ENCODE data around the gene HELQ. TPM values are rescaled to one million over a fixed set of nuclear protein-coding genes. Genes with fewer than 3 reads are reported as not detected.

HELQ gene
- total and polyA plus RNA-seq, 4 donors: 5.8 to 10.0 (median 6.7) TPM

DNA sequence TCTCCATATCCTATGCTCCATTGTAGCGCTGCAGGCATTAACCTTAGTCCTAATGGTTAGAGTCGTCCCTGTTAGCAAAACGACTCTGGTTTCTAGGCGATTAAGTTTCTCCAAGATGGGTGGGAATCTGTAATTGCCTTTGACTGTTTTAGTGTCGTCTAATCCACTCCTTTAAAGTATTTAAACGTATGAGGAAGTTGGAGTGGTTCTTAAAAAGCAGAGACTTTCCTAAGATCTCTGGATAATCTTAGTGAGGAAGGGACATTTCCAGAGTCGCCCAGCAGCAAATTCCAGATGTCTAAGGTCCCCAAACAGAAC, 520 bp upstream of the HELQ start:
- Histone ChIP-seq H3K4me3 (ENCODE audit: low read depth in 1 of 3, low read length in 3 of 3) (peak overlapping the region; percentile 59 to 86 (median 77)), H3K36me3 (ENCODE audit: control insufficient read depth in 4 of 4, insufficient read depth in 3 of 4, low read depth in 1 of 4, low read length in 3 of 4) (peaks cover 5 to 31% (median 18%) of the 10 kb centered on the region in 4 donors), H3K4me1 (ENCODE audit: control insufficient read depth in 4 of 4, insufficient read depth in 4 of 4, low read length in 3 of 4) (peaks cover 8 to 25% (median 17%) of the 10 kb centered on the region in 4 donors), H3K9ac (ENCODE audit: low read depth in 1 of 2, low read length in 2 of 2) (peak overlapping the region; percentile 70 to 96), H3K27ac (ENCODE audit: low read depth in 1 of 2, low read length in 2 of 2) (peak overlapping the region; percentile 95 to 96), H3K9me3 (ENCODE audit: control insufficient read depth in 4 of 4, low read length in 3 of 4) (no peaks in the 10 kb centered on the region), H3K27me3 (ENCODE audit: control insufficient read depth in 4 of 4, insufficient read depth in 4 of 4, low read length in 3 of 4) (no peaks in the 10 kb centered on the region)
- DNase-seq (ENCODE audit: low spot score): no peak
- WGBS: 0% methylated on average over 7 of the region's 7 CpGs
- TF ChIP-seq NR2F2 (IDR thresholded peaks at IDR 0.05) (no peak), TAF1 (conservative IDR thresholded peaks at IDR 0.05) (peak; percentile 62), GABPA (IDR thresholded peaks at IDR 0.05 in 1 of 2, conservative IDR thresholded peaks at IDR 0.05 in 1 of 2) (peak in 1 of 2 donors; percentile 72)

DNA sequence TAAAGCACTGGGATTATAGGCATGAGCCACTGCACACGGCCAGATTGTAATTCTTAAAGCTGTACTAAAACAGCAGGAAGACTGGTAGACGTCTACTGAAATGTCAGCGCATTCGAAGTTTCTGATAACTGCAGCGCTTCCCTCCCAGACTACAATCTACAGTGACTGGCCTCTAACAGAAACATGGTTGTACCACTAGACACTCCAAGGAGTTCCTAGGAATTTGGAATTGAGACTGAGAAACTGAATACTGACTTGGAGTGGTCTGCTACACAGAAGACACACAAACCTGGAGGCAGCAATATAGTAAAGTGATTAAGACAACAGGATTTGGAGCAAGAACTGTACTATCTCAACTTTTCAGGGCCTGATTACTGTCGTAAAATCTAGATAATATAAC, 937 bp downstream of the HELQ start:
- Histone ChIP-seq H3K36me3 (ENCODE audit: control insufficient read depth in 4 of 4, insufficient read depth in 3 of 4, low read depth in 1 of 4, low read length in 3 of 4) (peaks cover 2 to 25% (median 9%) of the 10 kb centered on the region in 4 donors), H3K4me1 (ENCODE audit: control insufficient read depth in 4 of 4, insufficient read depth in 4 of 4, low read length in 3 of 4) (peaks cover 8 to 25% (median 17%) of the 10 kb centered on the region in 4 donors), H3K27ac (ENCODE audit: low read depth in 1 of 2, low read length in 2 of 2) (peak overlapping the region in 1 of 2 donors; percentile 95), H3K9ac (ENCODE audit: low read depth in 1 of 2, low read length in 2 of 2) (peak overlapping the region in 1 of 2 donors; percentile 95), H3K27me3 (ENCODE audit: control insufficient read depth in 4 of 4, insufficient read depth in 4 of 4, low read length in 3 of 4) (no peaks in the 10 kb centered on the region), H3K9me3 (ENCODE audit: control insufficient read depth in 4 of 4, low read length in 3 of 4) (no peaks in the 10 kb centered on the region), H3K4me3 (ENCODE audit: low read depth in 1 of 3, low read length in 3 of 3) (peak overlapping the region; percentile 59 to 86 (median 77))
- TF ChIP-seq, protein P1, sequence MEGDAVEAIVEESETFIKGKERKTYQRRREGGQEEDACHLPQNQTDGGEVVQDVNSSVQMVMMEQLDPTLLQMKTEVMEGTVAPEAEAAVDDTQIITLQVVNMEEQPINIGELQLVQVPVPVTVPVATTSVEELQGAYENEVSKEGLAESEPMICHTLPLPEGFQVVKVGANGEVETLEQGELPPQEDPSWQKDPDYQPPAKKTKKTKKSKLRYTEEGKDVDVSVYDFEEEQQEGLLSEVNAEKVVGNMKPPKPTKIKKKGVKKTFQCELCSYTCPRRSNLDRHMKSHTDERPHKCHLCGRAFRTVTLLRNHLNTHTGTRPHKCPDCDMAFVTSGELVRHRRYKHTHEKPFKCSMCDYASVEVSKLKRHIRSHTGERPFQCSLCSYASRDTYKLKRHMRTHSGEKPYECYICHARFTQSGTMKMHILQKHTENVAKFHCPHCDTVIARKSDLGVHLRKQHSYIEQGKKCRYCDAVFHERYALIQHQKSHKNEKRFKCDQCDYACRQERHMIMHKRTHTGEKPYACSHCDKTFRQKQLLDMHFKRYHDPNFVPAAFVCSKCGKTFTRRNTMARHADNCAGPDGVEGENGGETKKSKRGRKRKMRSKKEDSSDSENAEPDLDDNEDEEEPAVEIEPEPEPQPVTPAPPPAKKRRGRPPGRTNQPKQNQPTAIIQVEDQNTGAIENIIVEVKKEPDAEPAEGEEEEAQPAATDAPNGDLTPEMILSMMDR (IDR thresholded peaks at IDR 0.05; ENCODE audit: low read depth, low read length, missing input control): no peak
- TF ChIP-seq, protein P2, sequence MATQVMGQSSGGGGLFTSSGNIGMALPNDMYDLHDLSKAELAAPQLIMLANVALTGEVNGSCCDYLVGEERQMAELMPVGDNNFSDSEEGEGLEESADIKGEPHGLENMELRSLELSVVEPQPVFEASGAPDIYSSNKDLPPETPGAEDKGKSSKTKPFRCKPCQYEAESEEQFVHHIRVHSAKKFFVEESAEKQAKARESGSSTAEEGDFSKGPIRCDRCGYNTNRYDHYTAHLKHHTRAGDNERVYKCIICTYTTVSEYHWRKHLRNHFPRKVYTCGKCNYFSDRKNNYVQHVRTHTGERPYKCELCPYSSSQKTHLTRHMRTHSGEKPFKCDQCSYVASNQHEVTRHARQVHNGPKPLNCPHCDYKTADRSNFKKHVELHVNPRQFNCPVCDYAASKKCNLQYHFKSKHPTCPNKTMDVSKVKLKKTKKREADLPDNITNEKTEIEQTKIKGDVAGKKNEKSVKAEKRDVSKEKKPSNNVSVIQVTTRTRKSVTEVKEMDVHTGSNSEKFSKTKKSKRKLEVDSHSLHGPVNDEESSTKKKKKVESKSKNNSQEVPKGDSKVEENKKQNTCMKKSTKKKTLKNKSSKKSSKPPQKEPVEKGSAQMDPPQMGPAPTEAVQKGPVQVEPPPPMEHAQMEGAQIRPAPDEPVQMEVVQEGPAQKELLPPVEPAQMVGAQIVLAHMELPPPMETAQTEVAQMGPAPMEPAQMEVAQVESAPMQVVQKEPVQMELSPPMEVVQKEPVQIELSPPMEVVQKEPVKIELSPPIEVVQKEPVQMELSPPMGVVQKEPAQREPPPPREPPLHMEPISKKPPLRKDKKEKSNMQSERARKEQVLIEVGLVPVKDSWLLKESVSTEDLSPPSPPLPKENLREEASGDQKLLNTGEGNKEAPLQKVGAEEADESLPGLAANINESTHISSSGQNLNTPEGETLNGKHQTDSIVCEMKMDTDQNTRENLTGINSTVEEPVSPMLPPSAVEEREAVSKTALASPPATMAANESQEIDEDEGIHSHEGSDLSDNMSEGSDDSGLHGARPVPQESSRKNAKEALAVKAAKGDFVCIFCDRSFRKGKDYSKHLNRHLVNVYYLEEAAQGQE (IDR thresholded peaks at IDR 0.05): no peak
- TF ChIP-seq RAD21 (IDR thresholded peaks at IDR 0.05) (no peak), TAF1 (conservative IDR thresholded peaks at IDR 0.05) (no peak), FOXA1 (IDR thresholded peaks at IDR 0.05) (no peak), HNF4G (IDR thresholded peaks at IDR 0.05) (no peak), YY1 (IDR thresholded peaks at IDR 0.05) (no peak), SP1 (IDR thresholded peaks at IDR 0.05) (no peak), HNF4A (conservative IDR thresholded peaks at IDR 0.05) (no peak), EGR1 (IDR thresholded peaks at IDR 0.05; ENCODE audit: low read depth in 2 of 2) (no peak), GABPA (IDR thresholded peaks at IDR 0.05 in 1 of 2, conservative IDR thresholded peaks at IDR 0.05 in 1 of 2) (no peak), FOXA2 (IDR thresholded peaks at IDR 0.05) (no peak), NR2F2 (IDR thresholded peaks at IDR 0.05) (no peak), RXRA (IDR thresholded peaks at IDR 0.05) (no peak), JUND (IDR thresholded peaks at IDR 0.05) (no peak)
- TF ChIP-seq, protein P3, sequence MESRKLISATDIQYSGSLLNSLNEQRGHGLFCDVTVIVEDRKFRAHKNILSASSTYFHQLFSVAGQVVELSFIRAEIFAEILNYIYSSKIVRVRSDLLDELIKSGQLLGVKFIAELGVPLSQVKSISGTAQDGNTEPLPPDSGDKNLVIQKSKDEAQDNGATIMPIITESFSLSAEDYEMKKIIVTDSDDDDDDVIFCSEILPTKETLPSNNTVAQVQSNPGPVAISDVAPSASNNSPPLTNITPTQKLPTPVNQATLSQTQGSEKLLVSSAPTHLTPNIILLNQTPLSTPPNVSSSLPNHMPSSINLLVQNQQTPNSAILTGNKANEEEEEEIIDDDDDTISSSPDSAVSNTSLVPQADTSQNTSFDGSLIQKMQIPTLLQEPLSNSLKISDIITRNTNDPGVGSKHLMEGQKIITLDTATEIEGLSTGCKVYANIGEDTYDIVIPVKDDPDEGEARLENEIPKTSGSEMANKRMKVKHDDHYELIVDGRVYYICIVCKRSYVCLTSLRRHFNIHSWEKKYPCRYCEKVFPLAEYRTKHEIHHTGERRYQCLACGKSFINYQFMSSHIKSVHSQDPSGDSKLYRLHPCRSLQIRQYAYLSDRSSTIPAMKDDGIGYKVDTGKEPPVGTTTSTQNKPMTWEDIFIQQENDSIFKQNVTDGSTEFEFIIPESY (IDR thresholded peaks at IDR 0.05): no peak
- TF ChIP-seq, protein P4, sequence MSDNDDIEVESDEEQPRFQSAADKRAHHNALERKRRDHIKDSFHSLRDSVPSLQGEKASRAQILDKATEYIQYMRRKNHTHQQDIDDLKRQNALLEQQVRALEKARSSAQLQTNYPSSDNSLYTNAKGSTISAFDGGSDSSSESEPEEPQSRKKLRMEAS (IDR thresholded peaks at IDR 0.05): no peak
- TF ChIP-seq, protein P5, sequence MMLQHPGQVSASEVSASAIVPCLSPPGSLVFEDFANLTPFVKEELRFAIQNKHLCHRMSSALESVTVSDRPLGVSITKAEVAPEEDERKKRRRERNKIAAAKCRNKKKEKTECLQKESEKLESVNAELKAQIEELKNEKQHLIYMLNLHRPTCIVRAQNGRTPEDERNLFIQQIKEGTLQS (IDR thresholded peaks at IDR 0.05): no peak
- WGBS: 33% methylated on average over 6 of the region's 6 CpGs
- no peak for DNase-seq (ENCODE audit: low spot score)
